Measurements from ENCODE around the gene RPGR.

Gene RPGR

GRCh38 chrX:38327007-38327774, at the start of gene RPGR:
RPGR (minus strand) TSS chrX:38327509; CDS start chrX:38327367, 142 bp downstream.
- DNase-seq (ENCODE audit: low read depth) = peak; percentile 85

GRCh38 chrX:38376747-38377146, 49.4 kb upstream of the RPGR start:
- DNase-seq (ENCODE audit: low read depth) = no peak

- no peak for DNase-seq (ENCODE audit: low read depth)
These were observed 48.6 kb upstream of the RPGR start for GRCh38 chrX:38375891-38376290.

GRCh38 chrX:38374431-38374830, 47.1 kb upstream of the RPGR start:
- no peak for DNase-seq (ENCODE audit: low read depth)

- DNase-seq (ENCODE audit: low read depth) = no peak
These were observed 44.3 kb upstream of the RPGR start for GRCh38 chrX:38371641-38372040.

- no peak for DNase-seq (ENCODE audit: low read depth)
These were observed 41.5 kb upstream of the RPGR start for GRCh38 chrX:38368774-38369173.

- DNase-seq (ENCODE audit: low read depth) = no peak
These were observed 38.6 kb upstream of the RPGR start for GRCh38 chrX:38365954-38366353.

- no peak for DNase-seq (ENCODE audit: low read depth)
These were observed 35.7 kb upstream of the RPGR start for GRCh38 chrX:38363046-38363445.

GRCh38 chrX:38357747-38358673, 30.7 kb upstream of the RPGR start:
- DNase-seq (ENCODE audit: low read depth) = no peak

GRCh38 chrX:38356401-38356800, 29.1 kb upstream of the RPGR start:
- DNase-seq (ENCODE audit: low read depth) = no peak

- no peak for DNase-seq (ENCODE audit: low read depth)
These were observed 25.1 kb upstream of the RPGR start, which contains the start of gene OTC for GRCh38 chrX:38352362-38352761. OTC (plus strand) TSS chrX:38352604; CDS start chrX:38352697, 93 bp downstream.

GRCh38 chrX:38351346-38351745, 24.0 kb upstream of the RPGR start:
- no peak for DNase-seq (ENCODE audit: low read depth)

GRCh38 chrX:38347136-38347535, 19.8 kb upstream of the RPGR start:
- no peak for DNase-seq (ENCODE audit: low read depth)

GRCh38 chrX:38346150-38346549, 18.8 kb upstream of the RPGR start:
- DNase-seq (ENCODE audit: low read depth) = no peak

GRCh38 chrX:38342853-38343778, 15.8 kb upstream of the RPGR start:
- DNase-seq (ENCODE audit: low read depth) = no peak

- DNase-seq (ENCODE audit: low read depth) = no peak
These were observed 14.1 kb upstream of the RPGR start for GRCh38 chrX:38341442-38341841.

- DNase-seq (ENCODE audit: low read depth) = no peak
These were observed 9.4 kb upstream of the RPGR start for GRCh38 chrX:38336538-38337240.

- DNase-seq (ENCODE audit: low read depth) = no peak
These were observed 8.1 kb upstream of the RPGR start for GRCh38 chrX:38335382-38335781.

GRCh38 chrX:38332505-38332904, 5.2 kb upstream of the RPGR start:
- no peak for DNase-seq (ENCODE audit: low read depth)

GRCh38 chrX:38327775-38328081, 419 bp upstream of the RPGR start:
- no peak for DNase-seq (ENCODE audit: low read depth)

GRCh38 chrX:38326086-38326485, 1.2 kb downstream of the RPGR start:
- DNase-seq (ENCODE audit: low read depth) = no peak

Measured in activated T-cell treated with anti-CD3 and anti-CD28 coated beads for 24 hours (primary cell).